ENCODE measurements around the gene USH2A. TPM values are rescaled to one million over a fixed set of nuclear protein-coding genes. Genes with fewer than 3 reads are reported as not detected.

USH2A gene
- total RNA-seq, 4 donors from 2014 or later: under 0.01 to 1.9 (median under 0.01) TPM

DNA sequence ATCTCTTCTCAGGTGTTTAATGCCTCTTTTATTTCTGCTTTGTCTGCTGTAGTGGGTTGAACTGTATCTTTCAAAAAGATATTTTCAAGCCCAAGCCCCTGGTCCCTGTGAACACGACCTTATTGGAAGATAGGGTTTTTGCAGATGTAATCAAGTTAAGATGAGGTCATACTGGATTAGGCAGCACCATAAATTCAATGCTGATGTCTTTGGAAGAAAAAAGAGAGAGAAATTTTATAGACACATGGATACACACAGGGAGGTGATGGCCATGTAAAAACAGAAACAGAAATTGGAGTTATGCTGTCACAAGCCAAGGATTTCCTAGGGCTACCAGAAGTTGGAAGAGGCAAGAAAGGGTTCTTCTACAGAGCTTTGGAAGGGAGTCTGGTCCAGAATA is 554.7 kb downstream of the USH2A start:
- Histone ChIP-seq H3K4me1 (no peaks in the 10 kb centered on the region), H3K27ac (replicated peaks in 1 of 4) (no peak overlapping the region), H3K4me3 (no peak overlapping the region), H3K27me3 (no peaks in the 10 kb centered on the region), H3K36me3 (no peaks in the 10 kb centered on the region), H3K9me3 (no peaks in the 10 kb centered on the region)
- DNase-seq (ENCODE audit: extremely low spot score): no peak
- TF ChIP-seq POLR2AphosphoS5 (IDR thresholded peaks at IDR 0.05): no peak
- no peak for TF ChIP-seq CTCF (IDR thresholded peaks at IDR 0.05)
- TF ChIP-seq POLR2A (IDR thresholded peaks at IDR 0.05; ENCODE audit: low read depth): no peak
- TF ChIP-seq EP300 (IDR thresholded peaks at IDR 0.05): no peak
- intact Hi-C loops (cut with DNase I): no loop called here
- 73% methylated on average over 1 of the region's 1 CpG for WGBS

- DNase-seq (ENCODE audit: extremely low spot score): no peak
- Histone ChIP-seq H3K4me3 (no peak overlapping the region), H3K27ac (replicated peaks in 1 of 4) (no peak overlapping the region), H3K27me3 (no peaks in the 10 kb centered on the region), H3K36me3 (no peaks in the 10 kb centered on the region), H3K4me1 (no peaks in the 10 kb centered on the region), H3K9me3 (no peaks in the 10 kb centered on the region)
- no peak for TF ChIP-seq EP300 (IDR thresholded peaks at IDR 0.05)
- TF ChIP-seq CTCF (IDR thresholded peaks at IDR 0.05): no peak
- TF ChIP-seq POLR2AphosphoS5 (IDR thresholded peaks at IDR 0.05): no peak
- 65% methylated on average over 3 of the region's 3 CpGs for WGBS
- intact Hi-C loops (cut with DNase I): no loop called here
Observed at GRCh38 chr1:215865060-215865459, 558.2 kb downstream of the USH2A start.

GRCh38 chr1:215863796-215864195 is 559.5 kb downstream of the USH2A start:
- Histone ChIP-seq H3K9me3 (no peaks in the 10 kb centered on the region), H3K27me3 (no peaks in the 10 kb centered on the region), H3K4me3 (no peak overlapping the region), H3K4me1 (no peaks in the 10 kb centered on the region), H3K27ac (replicated peaks in 1 of 4) (no peak overlapping the region), H3K36me3 (no peaks in the 10 kb centered on the region)
- no peak for DNase-seq (ENCODE audit: extremely low spot score)
- intact Hi-C loops (cut with DNase I): no loop called here
- no peak for TF ChIP-seq POLR2A (IDR thresholded peaks at IDR 0.05; ENCODE audit: low read depth)
- TF ChIP-seq CTCF (IDR thresholded peaks at IDR 0.05): no peak
- TF ChIP-seq EP300 (IDR thresholded peaks at IDR 0.05): no peak
- no peak for TF ChIP-seq POLR2AphosphoS5 (IDR thresholded peaks at IDR 0.05)

DNA sequence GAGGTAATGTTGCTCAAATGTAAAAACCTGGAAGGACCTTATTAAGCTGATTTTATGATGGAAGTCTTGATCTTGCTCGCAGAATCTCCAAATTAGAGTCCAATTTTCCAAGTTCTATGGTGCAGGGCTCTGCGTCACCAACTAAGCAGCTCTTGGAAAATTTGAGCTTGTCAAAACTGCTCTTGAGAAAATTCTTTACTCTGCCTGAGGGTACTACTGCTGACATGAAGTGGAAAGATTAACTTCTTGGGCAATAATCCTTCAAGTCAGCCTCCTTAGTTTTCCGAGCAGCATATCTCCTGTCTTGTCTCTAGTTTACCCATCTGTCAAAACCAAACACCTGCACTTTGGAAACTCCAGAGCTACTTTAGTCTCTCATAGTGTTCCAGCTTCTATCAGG is 562.4 kb downstream of the USH2A start:
- Histone ChIP-seq H3K4me1 (no peaks in the 10 kb centered on the region), H3K9me3 (peaks cover 0 to 7% (median 0%) of the 10 kb centered on the region in 4 donors), H3K36me3 (no peaks in the 10 kb centered on the region), H3K4me3 (no peak overlapping the region), H3K27me3 (no peaks in the 10 kb centered on the region), H3K27ac (replicated peaks in 1 of 4) (no peak overlapping the region)
- WGBS: 88% methylated on average over 3 of the region's 3 CpGs
- intact Hi-C loops (cut with DNase I): no loop called here
- no peak for DNase-seq (ENCODE audit: extremely low spot score)
- TF ChIP-seq POLR2AphosphoS5 (IDR thresholded peaks at IDR 0.05) (no peak), CTCF (IDR thresholded peaks at IDR 0.05) (no peak), EP300 (IDR thresholded peaks at IDR 0.05) (no peak), POLR2A (IDR thresholded peaks at IDR 0.05; ENCODE audit: low read depth) (no peak)

DNA sequence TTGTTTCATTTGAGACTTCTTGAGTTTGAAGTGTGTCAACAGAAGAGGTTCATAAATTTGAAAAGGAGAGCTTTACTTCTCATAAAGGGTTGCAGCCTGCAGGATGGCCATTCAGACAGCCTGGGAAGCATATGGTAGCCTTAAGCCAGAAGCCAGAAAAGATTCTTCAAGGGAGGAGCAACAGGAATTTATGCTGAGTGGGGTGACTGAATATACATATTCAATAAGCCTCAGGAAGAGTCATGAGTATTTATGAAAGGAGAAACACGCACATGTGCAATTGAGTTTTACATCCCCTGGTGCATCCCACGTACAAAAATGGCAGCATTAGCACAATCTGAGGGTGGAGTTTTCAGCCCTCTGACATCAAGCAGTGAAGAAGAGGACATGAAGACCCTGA is 565.9 kb downstream of the USH2A start:
- no peak overlapping the region for H3K4me3 ChIP-seq
- no peaks in the 10 kb centered on the region for H3K27me3 ChIP-seq
- TF ChIP-seq CTCF (IDR thresholded peaks at IDR 0.05): no peak
- no peak for TF ChIP-seq EP300 (IDR thresholded peaks at IDR 0.05)
- no peak for TF ChIP-seq POLR2AphosphoS5 (IDR thresholded peaks at IDR 0.05)
- TF ChIP-seq POLR2A (IDR thresholded peaks at IDR 0.05; ENCODE audit: low read depth): no peak
- no peak for DNase-seq (ENCODE audit: extremely low spot score)
- peaks cover 0 to 19% (median 9%) of the 10 kb centered on the region in 4 donors for H3K9me3 ChIP-seq
- no peaks in the 10 kb centered on the region for H3K36me3 ChIP-seq
- H3K4me1 ChIP-seq: no peaks in the 10 kb centered on the region
- intact Hi-C loops (cut with DNase I): no loop called here
- H3K27ac ChIP-seq (replicated peaks in 1 of 4): no peak overlapping the region
- 89% methylated on average over 2 of the region's 2 CpGs for WGBS
